SK-N-SH (cell line): ENCODE data around the gene FCSK.

Source experiments
- EP300 ChIP-seq, 2 experiments: IDR thresholded peaks; 2 replicates each; pipeline versions ENCODE4 v1.4.0 to v1.6.1; 2012; ENCODE audit warnings: borderline replicate concordance in 1 of 2, low read depth in 1 of 2, low read length in 1 of 2
- GATA2 ChIP-seq: sonication (generic); formaldehyde crosslinking; IDR thresholded peaks from 2 replicates; pipeline ENCODE4 v1.5.0; 2020; ENCODE audit warnings: mild to moderate bottlenecking, missing genetic modification reagents
- RCOR1 ChIP-seq: fragments of 150-350 bp; IDR thresholded peaks from 2 replicates; pipeline ENCODE4 v1.6.1; 2017; ENCODE audit warnings: antibody characterized with exemption, low read length
- TAF1 ChIP-seq: IDR thresholded peaks from 2 replicates; pipeline ENCODE4 v1.6.1; 2012; ENCODE audit warnings: low read depth, mild to moderate bottlenecking, low read length, moderate library complexity, borderline replicate concordance
- TF ChIP-seq, protein P1 (sequence below): IDR thresholded peaks from 2 replicates; pipeline ENCODE4 v1.4.0; 2012; ENCODE audit warnings: low read depth
- TF ChIP-seq, protein P2 (sequence below): fragments of 200-600 bp; sonication (generic); IDR thresholded peaks from 2 replicates; pipeline ENCODE4 v1.6.1; 2017; ENCODE audit warnings: antibody characterized with exemption, mild to moderate bottlenecking, moderate library complexity
- TF ChIP-seq, protein P3 (sequence below): IDR thresholded peaks from 2 replicates; pipeline ENCODE4 v1.4.0; 2012; ENCODE audit warnings: low read depth, borderline replicate concordance

DNA sequence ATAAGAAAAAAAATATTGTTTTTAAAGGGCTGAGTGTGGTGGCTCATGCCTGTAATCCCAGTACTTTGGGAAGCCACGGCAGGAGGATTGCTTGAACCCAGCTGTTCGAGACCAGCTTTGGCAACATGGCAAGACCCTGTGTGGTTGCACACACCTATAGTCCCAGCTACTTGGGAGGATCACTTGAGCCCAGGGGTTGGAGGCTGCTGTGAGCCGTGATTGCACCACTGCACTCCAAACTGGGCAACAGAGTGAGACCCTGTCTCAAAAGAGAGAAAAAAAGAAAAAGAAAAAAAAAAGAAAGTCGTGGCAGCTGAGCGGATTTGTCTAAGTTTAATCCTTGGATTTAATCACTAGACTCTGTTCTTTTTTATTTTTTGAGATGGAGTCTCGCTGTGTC is 6.3 kb upstream of the FCSK start:
- no peak for TF ChIP-seq TAF1
- TF ChIP-seq, protein P1, sequence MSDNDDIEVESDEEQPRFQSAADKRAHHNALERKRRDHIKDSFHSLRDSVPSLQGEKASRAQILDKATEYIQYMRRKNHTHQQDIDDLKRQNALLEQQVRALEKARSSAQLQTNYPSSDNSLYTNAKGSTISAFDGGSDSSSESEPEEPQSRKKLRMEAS = no peak
- no peak for TF ChIP-seq GATA2
- no peak for TF ChIP-seq RCOR1
- TF ChIP-seq, protein P2, sequence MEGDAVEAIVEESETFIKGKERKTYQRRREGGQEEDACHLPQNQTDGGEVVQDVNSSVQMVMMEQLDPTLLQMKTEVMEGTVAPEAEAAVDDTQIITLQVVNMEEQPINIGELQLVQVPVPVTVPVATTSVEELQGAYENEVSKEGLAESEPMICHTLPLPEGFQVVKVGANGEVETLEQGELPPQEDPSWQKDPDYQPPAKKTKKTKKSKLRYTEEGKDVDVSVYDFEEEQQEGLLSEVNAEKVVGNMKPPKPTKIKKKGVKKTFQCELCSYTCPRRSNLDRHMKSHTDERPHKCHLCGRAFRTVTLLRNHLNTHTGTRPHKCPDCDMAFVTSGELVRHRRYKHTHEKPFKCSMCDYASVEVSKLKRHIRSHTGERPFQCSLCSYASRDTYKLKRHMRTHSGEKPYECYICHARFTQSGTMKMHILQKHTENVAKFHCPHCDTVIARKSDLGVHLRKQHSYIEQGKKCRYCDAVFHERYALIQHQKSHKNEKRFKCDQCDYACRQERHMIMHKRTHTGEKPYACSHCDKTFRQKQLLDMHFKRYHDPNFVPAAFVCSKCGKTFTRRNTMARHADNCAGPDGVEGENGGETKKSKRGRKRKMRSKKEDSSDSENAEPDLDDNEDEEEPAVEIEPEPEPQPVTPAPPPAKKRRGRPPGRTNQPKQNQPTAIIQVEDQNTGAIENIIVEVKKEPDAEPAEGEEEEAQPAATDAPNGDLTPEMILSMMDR = no peak
- no peak for TF ChIP-seq EP300 (IDR thresholded peaks at IDR 0.05; ENCODE audit: borderline replicate concordance in 1 of 2, low read depth in 1 of 2, low read length in 1 of 2)
- TF ChIP-seq, protein P3, sequence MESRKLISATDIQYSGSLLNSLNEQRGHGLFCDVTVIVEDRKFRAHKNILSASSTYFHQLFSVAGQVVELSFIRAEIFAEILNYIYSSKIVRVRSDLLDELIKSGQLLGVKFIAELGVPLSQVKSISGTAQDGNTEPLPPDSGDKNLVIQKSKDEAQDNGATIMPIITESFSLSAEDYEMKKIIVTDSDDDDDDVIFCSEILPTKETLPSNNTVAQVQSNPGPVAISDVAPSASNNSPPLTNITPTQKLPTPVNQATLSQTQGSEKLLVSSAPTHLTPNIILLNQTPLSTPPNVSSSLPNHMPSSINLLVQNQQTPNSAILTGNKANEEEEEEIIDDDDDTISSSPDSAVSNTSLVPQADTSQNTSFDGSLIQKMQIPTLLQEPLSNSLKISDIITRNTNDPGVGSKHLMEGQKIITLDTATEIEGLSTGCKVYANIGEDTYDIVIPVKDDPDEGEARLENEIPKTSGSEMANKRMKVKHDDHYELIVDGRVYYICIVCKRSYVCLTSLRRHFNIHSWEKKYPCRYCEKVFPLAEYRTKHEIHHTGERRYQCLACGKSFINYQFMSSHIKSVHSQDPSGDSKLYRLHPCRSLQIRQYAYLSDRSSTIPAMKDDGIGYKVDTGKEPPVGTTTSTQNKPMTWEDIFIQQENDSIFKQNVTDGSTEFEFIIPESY = no peak
